ENCODE measurements around the gene CSHL1.
"Not testable (repeated sequence)": the region's sequence is repeated elsewhere in the genome, so short reads cannot be mapped to it uniquely, and the experiment has no call there.

CSHL1 gene

DNA sequence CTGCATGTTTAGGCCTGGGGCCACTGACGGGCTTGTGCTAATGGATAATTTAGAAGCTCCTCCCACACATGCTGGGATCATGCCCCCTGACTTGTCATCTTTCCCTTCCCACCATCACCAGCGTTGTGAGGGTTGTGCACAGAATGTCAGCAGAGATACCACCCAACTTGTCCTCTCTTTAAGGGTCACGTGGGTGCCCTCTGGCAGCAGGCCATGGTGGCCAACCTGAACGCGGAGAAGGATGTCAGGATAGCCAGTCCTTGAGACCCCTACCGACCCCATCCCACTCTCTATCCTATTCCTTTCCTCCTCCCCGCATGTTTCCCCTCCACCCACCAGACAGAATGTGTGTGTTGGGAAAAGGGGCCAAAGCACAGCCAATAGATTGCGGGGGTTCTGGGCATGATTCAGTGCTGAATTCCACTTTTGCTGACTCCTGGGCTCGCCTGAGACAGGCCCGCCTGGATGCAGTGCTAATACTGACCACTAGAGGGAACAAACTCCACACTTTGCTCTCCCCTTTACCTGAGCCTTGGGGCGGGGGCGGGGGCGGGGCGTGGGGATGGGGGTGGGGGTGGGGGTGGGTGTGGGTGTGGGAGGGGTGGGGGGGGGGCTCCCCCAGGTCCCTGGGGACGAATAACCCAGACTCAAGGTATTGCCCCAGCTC, 29.0 kb downstream of the CSHL1 start, which contains the start of gene GH2:
TSS of gene GH2 (minus strand) at position 10 of the 667 bp plus-strand sequence. CDS start 143 bp downstream, outside the sequence.
- DNase-seq: no peak

DNA sequence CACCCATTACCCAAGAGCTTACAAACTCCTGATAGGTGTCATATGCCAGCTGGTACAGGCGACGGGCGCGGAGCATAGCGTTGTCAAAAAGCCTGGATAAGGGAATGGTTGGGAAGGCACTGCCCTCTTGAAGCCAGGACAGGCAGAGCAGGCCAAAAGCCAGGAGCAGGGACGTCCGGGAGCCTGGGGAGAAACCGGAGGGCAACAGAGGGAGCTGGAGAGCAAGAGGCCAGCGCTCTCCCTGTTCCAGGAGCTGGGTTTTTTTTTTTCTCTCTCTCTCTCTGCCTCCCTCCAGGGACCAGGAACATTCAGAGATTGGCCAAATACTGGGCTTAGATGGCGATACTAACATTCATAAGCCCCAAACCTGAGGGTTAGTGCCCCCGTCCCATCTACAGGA, 29.7 kb downstream of the CSHL1 start:
- DNase-seq: not testable (repeated sequence)

DNA sequence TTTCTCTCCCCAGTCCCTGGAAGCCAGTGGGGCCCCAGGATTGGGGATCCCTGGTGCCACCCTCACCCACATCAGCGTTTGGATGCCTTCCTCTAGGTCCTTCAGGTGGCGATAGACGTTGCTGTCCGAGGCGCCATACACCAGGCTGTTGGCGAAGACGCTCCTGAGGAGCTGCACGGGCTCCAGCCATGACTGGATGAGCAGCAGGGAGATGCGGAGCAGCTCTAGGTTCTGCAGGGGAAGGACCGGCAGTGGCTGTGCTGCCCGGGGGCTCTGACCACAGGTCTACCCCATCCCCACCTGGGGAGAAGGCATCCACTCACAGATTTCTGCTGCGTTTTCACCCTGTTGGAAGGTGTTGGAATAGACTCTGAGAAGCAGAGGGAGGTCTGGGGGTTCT, 30.4 kb downstream of the CSHL1 start:
- DNase-seq: no peak

DNA sequence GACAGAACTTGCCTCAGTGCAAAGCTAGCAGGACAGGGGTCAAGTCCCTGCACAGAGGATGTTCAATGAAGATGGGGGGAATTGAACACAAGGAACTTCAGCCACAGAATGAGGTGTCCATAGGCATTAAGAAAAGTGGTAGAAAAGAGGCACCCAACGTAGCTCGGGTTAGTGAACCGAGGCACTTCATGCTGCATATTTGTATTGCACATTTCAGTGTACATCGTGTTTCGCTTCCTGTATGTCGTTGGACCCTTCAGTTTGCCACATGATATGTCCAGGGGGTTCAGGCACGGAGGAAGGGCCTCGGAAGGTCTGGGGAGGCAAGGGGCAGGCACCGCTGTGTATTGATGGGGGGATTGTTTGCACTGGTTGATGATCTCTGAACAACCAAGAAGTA, 32.6 kb downstream of the CSHL1 start:
- not testable (repeated sequence) for DNase-seq

DNA sequence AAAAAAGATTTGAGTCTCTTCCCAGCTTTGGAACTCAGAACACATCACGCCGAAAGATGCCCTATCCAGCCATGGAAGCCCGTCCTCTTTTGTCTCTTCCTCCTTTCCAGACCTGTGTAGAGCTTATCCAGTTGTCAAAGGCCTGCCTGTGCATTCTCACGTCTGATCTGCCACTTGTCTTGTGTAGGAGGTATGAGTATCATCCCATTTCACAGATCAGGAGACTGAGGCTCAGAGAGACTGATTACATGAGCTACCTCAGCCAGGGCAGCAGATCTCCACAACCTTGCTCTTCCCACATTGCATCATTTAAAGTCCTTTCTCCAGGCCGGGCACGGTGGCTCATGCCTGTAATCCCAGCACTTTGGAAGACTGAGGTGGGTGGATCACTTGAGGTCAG, 36.4 kb downstream of the CSHL1 start:
- not testable (repeated sequence) for DNase-seq

DNA sequence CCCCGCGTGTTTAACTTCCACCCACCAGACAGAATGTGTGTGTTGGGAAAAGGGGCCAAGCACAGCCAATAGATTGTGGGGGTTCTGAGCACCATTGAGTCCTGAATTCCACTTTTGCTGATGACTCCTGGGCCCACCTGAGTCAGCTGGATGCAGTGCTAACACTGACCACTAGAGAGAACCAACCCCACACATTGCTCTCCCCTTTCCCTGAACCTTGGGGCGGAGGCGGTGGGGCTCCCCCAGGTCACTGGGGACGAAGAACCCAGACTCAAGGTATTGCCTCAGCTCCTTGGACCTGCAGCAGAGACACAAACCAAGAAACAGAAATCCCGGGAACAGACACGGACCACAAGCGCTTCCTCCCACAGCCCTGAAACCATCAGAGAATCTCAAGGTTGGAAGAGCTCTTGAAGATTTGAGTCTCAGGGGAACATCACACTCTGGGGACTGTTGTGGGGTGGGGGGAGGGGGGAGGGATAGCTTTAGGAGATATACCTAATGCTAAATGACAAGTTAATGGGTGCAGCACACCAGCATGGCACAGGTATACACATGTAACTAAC, 36.9 kb downstream of the CSHL1 start:
- DNase-seq: not testable (repeated sequence)

DNA sequence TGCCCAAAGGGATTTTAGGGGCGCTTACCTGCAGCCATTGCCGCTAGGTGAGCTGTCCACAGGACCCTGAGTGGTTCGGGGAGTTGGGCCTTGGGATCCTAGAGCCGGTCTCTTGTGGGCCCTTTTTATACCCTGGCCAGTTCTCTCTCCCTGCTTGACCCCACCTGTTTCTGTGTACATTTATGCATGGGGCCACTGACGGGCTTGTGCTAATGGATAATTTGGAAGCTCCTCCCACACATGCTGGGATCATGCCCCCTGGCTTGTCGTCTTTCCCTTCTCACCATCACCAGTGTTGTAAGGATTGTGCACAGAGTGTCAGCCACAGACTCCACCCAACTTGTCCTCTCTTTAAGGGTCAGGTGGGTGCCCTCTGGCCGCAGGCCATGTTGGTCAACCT, 37.5 kb downstream of the CSHL1 start, which contains the start of gene CSH2:
TSS of gene CSH2 (minus strand) at position 101 of the 400 bp plus-strand sequence. CDS start at position 38, 63 bp downstream.
- DNase-seq: not testable (repeated sequence)

DNA sequence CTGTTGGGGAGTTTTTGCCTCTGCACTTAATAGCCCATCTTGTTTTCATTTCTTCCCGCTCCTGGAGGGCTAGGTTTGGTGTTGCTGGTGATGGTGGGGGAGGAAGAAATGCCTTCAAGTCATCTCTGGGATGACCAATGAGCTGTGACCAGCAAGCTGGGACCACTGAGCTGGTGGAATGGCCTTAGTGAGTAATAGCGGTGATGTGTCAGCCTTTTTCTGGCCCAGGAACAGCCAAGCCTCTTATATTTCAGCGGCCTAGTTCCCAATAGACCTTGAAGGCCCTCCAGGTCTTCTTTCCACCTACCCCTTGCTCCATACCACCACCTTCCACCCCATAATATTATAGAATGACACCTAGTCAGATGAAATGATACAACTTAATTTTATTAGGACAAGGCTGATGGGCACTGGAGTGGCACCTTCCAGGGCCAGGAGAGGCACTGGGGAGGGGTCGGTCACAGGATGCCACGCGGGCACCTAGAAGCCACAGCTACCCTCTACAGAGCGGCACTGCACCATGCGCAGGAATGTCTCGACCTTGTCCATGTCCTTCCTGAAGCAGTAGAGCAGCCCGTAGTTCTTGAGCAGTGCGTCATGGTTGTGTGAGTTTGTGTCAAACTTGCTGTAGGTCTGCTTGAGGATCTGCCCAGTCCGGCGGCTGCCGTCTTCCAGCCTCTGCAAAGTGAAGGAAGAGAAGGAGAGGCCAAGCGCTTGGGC, 39.3 kb downstream of the CSHL1 start:
- DNase-seq: not testable (repeated sequence)

DNA sequence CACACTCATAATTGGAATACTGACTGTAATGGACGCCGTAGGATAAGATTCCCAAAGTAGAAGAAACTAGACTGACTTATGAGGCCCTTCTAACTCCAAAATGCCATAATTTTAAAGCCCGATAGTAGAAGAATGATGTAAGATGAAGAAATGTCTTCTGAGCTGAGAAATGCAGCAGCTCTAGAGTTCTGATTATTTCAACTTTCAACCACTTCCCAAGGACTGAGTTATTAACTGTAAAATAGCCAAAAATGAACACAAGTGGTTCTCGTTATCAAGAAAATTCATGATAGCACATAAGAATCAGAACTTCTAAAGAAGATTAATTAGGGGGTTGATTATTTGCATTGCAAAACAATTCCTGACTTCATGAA, 40.8 kb downstream of the CSHL1 start:
- not testable (repeated sequence) for DNase-seq

DNA sequence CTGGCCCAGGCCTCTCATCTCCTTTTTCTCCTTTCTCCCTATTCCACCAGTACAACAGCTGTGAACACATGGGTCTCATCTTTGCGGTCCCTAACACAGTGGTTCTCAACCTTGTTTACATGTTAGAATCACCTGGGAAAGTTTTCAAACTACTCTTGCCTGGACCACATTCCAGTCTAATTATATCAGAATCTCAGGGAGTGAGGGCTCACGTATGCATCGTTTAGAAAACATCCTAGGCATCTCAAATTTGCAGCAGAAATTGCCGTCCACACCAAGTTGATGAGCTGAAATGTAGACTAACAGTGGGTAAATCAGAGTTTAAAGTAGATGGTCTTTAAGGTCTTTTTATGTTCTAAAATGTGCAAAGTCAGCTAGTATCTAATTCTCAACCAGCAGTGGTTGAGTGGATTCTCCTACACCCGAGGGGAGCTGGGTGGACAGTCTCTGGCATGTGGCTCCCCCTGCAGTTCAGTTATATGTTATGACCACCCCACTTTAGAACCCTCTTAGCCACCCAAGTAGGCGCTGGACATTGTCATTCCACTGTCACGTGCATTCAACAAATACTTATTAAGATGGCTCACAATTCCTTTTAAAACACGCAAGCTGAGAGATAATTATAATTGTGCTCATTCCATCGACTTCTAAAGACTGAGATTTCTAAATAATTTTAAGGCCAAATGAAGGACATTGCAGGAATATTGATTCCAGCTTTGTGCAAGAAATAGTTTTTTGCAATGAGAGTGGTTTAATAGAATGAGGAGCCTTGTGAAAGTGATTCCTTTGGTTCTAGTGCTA, 41.4 kb downstream of the CSHL1 start:
- not testable (repeated sequence) for DNase-seq

DNA sequence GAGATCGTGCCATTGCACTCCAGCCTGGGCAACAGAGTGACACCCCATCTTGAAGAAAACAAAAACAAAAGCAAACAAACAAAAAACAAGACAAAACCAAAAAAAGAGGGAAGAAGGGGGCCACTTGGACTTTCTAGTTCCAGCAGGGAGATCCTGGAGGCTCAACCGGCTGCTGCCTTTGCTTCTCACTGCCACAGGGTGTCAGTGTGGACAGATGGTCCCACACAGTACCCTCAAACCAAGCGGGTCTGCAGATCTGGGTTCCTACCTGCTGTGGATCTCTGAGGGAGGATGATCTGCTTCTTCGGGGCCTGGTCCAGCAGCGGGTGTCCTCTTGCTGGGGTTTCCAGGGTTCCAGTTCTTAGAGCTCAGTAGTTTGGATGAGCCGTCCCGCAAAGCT, 44.4 kb downstream of the CSHL1 start:
- not testable (repeated sequence) for DNase-seq
